NCI-H226 (cell line): ENCODE results near the gene GAB2.
"Not testable (repeated sequence)": the region's sequence is repeated elsewhere in the genome, so short reads cannot be mapped to it uniquely, and the experiment has no call there.

ENCODE experiments used
- DNase-seq: peaks from one replicate; pipeline ENCODE4 v3.0.0-alpha.2; 2015

GAB2 gene

DNA sequence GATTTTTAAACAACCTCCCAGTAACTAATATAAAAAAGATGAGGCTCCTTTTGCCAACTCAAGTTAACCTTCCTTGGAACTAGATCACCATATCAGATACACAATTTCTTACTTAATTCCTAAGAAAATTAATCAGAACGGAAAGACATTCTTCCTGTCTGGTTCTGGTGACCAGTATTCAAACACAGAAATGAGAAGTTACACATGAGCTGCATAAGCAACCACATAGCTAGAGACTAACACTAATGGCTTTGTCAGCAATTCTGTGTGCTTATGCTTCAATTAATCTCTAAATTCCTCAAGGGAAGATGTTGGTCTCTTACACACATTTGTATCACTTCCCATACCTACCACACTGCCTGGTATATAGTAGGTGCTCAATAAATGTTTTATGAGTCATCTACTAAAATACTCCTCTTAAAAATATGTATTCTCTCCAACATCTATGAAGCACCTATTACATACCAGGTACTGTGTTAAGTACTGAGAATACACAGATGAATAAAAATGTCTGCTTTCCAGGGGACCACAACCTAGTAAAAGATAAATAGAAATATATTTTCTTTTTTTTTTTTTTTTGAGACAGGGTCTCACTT lies 54.5 kb downstream of the GAB2 start:
- no peak for DNase-seq

DNA sequence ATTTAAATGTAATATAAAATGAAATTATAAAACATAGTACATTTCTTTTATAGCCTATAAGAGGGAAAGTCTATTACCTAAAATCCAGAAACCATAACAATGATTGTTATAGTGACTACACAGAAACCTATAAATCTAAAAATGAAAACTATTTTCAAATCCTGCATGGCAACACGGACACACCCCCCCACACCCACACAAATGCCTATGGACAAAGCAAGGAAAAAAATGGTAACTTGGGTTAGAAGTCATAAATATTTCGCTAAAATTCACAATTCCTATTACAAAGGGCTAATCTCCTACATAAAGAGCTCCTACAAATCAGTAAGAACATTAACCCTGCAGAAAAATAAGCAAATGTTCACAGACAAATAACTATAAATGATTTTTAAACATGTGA lies 56.4 kb downstream of the GAB2 start:
- no peak for DNase-seq

DNA sequence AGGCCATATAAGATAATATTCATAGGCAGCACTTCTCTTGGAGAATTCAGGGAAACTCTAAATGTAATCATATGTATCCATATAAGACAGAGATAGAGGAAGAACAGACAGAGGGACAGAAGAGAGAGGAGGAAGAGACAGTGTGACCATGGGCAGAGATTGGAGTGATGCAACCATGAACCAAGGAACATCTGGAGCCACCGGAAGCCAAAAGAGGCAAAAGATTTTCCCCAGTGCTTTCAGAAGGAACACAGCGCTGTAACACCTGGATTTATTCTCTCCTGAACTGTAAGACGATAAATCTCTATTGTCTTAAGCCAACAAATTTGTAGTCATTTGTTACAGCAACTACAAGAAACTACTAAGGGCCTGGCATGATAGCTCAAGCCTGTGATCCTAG lies 57.7 kb downstream of the GAB2 start:
- DNase-seq, result no peak

DNA sequence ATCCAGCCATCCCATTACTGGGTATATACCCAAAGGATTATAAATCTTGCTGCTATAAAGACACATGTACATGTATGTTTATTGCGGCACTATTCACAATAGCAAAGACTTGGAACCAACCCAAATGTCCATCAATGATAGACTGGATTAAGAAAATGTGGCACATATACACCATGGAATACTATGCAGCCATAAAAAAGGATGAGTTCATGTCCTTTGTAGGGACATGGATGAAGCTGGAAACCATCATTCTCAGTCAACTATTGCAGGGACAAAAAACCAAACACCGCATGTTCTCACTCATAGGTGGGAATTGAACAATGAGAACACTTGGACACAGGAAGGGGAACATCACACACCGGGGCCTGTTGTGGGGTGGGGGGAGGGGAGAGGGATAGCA lies 59.7 kb downstream of the GAB2 start:
- not testable (repeated sequence) for DNase-seq

DNA sequence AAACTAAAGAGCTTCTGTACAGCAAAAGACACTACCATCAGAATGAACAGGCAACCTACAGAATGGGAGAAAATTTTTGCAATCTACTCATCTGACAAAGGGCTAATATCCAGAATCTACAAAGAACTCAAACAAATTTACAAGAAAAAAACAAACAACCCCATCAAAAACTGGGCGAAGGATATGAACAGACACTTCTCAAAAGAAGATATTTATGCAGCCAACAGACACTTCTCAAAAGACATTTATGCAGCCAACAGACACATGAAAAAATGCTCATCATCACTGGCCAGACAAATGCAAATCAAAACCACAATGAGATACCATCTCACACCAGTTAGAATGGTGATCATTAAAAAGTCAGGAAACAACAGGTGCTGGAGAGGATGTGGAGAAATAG lies 60.2 kb downstream of the GAB2 start:
- DNase-seq, result not testable (repeated sequence)

DNA sequence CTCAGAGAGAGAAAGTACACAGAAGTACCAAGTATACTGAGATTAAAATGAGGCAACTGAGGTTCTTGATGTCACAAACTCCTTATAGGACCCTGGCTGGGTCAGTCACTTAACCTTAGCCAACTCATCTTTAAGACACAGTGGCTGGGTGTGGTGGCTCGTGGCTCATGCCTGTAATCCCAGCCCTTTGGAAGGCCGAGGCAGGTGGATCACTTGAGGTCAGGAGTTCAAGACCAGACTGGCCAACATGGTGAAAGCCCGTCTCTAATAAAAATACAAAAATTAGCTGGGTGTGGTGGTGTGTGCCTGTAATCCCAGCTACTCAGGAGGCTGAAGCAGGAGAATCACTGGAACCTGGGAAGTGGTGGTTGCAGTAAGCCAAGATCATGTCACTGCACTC lies 61.9 kb downstream of the GAB2 start:
- DNase-seq, result not testable (repeated sequence)

DNA sequence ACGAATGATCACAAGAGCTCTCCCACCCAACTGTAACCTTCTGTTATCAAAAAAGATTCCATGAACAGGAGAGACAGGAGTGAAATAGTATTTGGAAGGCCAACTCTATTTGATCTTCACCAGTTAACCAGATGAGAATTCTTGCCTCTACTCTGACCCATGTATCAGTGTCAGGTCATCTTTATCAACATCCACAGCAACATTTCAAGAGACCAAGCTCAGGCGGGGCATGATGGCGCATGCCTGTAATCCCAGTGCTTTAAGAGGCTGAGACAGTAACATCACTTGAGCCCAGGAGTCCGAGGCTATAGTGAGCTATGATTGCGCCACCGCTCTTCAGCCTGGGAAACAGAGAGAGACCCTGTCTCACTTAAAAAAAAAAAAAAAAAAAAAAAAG lies 62.3 kb downstream of the GAB2 start:
- no peak for DNase-seq

DNA sequence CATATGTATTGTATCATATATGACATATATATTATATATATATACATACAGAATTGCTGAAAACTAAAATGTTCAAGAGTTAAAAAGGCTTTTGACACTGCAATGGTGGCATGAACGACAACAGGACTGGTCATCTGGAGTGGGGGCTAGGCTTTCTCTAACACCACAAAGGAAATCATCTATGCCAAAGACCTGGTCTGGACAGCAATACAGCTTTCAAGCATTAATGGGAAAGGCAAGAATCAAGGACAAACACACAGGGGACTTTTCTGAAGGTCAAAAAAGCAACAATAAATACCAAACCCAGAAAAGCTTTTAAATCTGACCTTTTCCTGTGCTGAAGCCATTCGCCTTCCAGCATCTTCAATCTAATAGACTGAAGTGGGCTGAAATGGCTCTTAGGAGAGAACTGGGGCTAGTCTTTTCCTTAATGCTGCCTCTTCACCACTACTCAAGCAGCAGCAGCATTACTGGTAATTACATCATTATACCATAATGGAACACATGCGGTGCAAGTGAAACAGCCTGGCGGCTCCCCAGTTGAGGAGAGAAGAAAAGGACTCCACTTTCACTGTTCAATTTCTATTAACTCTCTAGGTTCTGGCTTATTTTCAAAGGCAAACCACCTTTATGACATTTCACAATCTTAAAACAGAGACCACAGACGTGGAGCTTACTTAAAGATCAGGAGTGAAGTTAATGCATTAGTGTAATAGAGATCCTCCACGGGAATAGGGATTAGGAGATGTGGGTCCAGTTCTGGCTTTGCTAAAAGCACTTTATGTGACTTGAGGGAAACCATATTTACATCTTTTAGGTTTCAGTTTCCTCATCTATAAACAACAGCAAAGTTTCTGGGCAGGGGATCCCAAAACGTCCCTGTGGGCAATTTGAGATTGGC lies 63.0 kb downstream of the GAB2 start:
- no peak for DNase-seq

DNA sequence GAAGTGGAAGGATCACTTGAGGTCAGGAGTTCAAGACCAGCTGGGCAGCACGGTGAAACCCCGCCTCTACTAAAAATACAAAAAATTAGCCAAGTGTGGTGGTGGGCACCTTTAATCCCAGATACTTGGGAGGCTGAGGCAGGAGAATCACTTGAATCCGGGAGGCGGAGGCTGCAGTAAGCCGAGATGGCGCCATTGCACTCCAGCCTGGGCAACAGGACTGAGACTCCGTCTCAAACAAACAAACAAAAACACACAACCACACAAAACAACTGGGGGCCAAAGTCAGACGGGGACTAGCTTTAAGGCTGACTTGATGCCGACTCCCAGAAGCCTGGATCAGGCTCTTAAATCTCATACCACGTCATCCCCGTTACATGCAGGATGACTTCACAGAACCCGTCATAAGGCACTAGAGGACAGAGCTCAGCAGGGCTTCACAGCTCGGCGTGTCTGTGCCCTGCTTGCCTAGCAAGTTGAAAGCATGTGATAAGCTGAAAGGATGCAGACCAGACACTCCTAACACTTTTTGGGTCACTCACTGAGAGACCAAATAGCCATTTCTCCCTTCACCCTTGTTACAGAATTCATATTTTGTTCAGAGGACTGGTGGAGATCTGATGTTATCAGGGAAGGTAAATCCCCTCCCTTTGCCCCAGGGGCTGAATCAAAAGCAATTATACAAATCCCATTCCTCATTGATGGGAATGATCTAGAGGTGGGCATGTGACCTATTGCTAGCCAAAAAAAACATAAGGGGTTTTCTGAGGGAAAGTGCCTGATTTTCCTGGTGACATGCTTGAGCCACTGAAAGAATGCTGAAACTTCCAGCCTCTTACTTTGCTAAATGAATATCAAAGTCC lies 65.4 kb downstream of the GAB2 start:
- no peak for DNase-seq

DNA sequence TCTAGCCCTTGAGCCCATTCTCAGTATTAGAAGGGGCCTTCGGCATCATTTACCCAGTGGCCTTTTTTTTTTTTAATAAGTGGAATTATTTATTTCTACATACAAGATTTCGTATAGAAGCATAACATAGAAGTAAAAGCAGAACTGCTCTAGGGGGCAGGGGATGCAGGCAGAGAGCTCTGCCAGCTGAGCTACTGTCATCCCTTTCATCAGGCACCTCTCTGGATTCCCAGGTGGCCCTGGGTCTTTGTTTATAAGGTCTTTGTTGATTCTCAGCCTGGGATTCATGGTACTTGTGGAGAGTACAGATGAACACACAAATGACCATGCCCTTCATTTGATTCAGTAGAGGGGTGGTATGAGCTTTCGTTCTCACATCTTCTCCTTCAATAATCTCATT lies 66.4 kb downstream of the GAB2 start:
- no peak for DNase-seq

DNA sequence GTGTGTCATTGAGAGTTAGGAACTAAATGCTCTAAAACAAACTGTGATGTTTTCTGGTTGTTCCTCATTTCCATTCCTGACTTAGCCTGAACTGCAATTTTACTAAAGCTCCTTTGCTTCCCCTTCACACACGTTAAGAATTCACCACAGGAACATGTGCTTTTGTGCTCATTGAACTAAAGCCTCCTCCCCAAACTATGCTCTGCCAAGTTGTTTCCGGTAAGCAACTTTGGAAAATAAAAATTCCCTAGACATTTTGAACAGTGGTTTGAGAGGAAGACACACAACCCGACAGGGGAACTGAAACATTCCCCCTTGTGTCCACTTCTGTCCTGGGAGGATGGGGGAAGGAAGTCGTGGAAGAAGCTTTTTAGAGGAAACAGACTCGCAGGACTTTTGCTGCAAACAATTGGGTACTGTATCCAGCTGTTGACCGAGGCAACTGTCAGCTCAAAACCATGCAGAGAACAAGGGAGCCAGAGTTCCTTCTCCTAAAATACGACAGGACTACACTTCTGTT lies 66.9 kb downstream of the GAB2 start:
- no peak for DNase-seq

DNA sequence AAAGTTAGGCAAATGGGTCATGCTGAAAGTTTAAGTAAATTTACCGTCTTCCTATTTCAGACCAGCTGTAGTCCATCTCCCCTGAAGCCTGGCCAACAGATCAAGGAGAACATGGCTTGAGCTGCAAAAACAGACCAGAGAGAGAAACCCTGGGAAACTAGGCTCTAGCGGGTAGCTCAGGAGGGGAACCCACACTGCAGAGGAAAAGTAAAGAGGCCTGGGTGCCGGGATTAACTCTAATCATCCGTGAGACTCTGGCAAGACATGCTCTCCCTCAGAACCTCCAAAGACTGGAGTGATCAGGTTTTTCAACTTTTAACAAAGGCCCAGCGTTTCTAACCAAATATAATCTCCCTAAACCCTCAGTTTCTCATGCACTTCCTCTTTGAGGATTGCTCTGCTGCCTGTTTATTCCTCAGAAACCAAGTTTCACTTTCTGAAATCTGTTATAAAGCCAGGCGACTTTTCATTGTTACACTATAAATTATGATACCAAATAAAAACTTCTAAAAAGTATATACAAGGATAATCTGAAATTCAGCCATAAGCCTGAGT lies 67.5 kb downstream of the GAB2 start:
- no peak for DNase-seq

DNA sequence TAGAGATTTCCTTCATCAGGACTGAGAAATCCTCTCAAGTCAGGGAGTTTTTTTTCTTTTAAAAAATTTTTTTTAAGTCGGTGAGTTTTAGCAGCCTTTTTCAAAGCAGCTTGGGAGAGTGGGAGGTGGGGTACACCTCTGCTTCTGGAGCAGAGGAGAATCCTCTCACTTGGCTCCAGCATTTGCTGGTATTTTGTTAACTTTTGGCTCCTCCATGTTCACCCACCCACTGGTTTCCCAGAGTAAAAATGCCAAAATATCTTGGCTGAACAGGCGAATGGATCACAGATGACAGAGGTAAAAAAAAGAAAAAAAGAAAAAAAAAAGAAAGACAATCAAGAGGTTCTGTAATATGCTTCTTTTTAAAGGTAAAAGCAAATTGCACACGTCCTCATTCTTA lies 68.0 kb downstream of the GAB2 start:
- DNase-seq, result no peak

DNA sequence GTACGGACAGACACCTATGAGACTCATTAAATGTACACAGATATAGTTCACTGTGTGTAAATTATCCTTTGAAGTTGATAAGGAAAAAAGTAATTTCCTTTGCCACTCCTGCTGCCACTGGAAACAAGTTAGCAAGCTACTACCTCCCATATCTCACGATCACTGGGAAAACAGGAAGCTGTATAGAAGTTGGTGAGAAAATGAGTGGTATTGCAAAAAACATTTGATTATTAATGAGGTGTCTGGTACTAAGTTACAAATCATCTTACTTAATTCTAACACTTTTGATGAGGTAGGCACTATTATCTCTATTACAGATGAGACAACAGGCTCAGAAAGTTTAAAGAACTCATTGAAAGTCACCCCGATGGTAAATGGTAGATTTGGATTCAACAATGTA lies 68.5 kb downstream of the GAB2 start:
- DNase-seq, result no peak

DNA sequence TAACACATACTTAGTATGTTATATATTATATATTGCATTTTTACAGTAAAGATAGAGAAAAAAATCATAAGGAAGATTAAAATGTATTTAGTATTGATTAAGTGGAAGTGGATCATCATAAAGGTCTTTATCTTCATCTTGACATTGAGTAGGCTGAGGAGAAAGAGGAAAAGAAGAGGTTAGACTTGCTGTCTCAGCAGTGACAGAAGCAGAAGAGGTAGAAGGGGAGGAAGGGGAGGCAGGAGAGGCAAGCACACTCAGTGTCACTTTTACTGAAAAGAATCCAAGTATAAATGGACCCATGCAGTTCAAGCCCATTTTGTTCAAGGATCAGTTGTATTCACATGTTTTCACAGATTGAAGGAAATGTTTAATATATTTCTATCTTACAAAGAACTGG lies 69.7 kb downstream of the GAB2 start:
- DNase-seq, result no peak

DNA sequence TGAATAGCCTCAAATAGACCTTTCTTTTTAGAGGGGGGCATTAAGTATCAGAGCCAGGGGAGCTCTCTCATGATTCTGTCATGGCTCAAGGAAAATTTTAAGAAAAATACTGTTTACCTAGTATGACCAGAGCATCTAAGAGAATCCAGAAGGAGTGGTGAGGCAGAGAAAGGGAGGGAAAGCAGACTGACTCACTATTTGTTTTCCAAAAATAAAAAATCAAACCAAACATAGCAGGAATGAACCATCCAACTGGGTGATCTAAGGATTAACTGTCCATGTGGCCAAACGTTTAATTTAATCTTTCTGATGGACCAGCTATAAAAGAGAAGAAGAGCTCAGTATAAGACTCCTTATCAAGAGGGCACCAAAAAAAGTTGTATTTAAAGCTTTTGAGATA lies 70.8 kb downstream of the GAB2 start:
- DNase-seq, result no peak

DNA sequence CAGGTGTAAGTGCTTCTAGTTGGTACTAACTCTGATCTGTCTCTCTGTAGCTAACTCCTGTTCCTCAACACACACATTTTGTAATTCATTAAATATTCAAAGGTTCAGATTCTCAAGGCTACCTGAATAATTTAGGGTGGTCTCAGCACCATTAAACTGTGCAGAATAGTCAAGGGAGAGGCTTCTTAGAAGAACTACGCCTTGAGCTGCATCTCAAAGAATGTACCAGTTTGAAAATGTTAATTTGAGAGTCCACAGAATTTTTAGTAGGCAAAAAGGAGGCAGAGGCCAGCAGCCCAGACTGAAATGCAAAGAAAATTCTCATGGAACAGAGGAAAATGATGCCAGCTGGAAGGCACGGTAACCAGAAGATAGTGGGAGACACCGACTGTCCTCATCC lies 72.2 kb downstream of the GAB2 start:
- DNase-seq, result no peak

DNA sequence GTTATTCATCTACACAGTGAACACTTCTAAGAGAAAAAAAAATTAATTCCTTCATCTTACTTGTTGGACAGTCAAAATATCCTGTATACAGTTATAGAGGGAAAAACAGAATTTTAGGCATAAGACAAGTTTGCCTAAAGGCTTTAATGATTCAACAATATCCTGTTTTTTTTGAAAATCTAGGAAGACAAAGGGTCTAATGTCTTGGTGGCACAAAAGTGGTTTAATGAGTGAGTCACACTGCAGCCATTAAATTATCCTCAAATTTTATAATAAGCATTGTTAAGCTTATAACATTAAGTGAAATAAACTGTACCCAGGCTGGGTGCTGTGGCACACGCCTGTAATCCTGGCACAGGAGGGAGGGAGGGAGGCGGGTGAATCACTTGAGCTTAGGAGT lies 72.9 kb downstream of the GAB2 start:
- DNase-seq, result no peak

DNA sequence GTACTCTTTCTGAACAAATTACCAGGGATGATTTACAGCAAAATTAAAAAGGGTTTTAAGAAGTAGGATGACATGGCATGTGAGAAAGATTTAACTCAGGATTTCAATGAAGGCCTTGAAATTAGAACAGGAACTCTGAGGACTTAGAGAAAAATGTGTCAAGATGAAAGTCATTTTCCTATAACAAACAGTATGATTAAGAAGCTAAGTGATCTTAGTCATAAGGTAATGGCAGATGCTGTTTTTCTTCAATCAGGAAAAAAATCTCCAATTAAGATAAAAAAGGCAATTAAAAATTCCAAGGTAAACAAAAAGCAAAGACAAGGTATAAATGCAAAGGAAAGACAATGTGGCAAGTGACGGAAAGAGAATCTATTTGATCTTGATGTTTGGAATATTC lies 73.5 kb downstream of the GAB2 start:
- DNase-seq, result no peak

DNA sequence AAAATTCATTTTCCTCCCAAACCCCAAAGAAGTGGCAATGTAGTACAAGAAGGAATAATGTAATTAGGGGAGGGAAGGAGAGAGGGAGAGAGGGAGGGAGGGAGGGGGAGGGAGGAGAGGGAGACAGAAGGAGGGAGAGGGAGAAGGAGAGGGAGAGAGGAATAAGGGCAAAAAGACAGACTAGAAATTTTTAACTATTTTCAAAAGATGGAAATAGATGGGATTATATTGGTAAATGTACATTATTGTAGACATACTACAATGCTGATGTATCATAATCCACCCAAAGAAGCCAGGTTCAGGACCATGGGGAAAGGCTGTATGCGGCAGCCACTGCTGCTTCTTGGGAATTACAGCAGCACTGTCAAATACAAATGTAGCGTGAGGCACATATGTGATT lies 74.3 kb downstream of the GAB2 start:
- no peak for DNase-seq

DNA sequence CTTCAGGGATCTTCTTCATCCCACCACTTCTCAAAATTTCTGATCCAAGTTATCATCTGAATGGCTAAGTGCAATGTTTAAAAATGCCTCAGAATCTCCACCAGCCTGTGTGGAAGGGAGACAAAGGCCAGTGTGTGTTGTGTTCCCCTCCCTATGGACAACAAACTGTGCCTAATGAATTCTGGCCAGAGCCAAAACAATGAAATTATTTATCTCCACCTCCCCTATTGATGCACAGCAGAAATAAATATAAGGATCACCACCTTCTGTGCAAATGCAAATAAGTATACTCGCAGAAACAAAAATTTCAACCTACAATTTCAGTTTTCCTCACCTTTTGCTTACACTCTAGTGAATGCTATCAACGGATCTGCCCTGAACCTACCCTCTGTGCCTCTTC lies 75.8 kb downstream of the GAB2 start:
- no peak for DNase-seq

DNA sequence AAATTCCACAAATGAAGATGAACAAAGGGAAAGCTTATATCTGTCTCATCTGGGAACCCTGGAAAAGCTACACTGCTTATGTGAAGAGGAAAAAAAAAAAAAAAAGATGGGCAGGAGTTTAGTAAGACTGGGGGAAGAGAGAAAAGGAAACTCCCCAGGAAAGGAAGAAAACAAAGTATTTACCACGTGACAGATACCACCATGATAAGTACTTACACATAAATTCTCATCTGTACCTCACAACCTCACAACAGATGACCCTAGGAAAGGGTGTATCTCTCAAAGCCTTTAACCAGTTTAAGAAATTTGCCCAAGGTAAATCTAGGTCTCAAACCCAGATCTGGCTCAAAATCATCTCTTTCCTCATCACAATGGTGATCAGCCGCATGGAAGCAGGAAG lies 77.1 kb downstream of the GAB2 start:
- DNase-seq, result no peak

DNA sequence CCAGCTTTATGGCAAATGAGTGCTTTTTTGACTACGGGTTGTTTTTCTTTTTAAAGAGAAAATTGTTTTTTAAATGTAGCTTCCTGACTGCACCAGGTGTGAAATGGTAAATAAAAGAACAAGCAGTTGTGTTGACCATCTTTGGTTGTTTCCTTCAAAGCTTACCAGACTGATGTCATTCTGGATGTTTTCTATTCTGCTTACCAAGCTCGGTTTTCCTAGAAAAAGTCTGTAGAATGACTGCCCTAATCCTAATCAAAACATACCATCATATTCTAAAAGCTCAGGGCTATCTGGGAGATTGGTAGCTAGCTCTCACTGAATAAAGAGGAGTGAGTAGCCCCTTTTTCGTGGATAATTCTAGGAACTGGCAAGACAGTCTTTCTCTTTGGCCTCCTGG lies 77.7 kb downstream of the GAB2 start:
- DNase-seq, result no peak
